Cortex of kidney (tissue), 1 donor: ENCODE measurements around the gene FBXO28.
"Not testable (repeated sequence)": the region's sequence is repeated elsewhere in the genome, so short reads cannot be mapped to it uniquely, and the experiment has no call there.

Experiments
- DNase-seq: peaks from one replicate; lab custom pipeline; 2025; lab: John Stamatoyannopoulos, UW

Gene FBXO28

DNA sequence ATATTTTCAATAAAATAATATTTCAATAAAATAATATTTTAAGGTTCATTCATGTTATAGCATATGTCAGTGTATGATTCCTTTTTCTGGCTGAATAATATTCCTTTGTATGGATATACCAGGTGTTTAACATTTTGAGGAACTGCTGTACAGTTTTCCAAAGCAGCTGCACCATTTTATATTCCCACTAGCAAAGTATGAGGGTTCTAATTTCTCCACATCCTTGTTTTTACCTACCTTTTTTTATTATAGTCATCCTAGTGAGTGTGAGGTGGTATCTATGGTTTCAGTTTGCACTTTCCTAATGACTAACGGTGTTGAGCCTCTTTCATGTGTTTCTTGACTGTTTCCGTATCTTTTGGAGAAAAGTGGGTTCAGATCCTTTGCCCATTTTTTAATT lies 74.4 kb downstream of the FBXO28 start:
- no peak for DNase-seq

- no peak for DNase-seq
Observed at GRCh38 chr1:224189561-224189960, 75.7 kb downstream of the FBXO28 start.

DNA sequence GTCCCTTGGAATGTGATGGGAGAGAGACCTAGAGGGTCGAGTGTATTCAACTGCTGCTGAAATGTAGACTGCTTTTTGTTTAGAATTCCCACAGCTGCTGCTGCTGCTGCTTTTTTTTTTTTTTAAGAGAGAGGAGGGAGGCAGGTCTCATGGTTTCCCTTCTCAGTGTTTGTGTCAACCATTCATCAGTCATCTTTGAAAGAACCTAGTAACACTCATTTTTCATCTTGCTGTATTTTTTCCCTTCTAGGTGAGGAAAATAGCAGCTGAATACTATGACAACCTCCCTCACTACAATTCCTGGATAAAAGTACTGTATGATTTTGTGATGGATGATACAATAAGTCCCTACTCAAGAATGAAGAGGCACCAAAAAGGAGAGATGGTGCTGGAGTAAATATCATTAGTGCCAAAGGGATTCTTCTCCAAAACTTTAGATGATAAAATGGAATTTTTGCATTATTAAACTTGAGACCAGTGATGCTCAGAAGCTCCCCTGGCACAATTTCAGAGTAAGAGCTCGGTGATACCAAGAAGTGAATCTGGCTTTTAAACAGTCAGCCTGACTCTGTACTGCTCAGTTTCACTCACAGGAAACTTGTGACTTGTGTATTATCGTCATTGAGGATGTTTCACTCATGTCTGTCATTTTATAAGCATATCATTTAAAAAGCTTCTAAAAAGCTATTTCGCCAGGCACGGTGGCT lies 78.3 kb downstream of the FBXO28 start:
- DNase-seq: no peak

- DNase-seq: no peak
Observed at GRCh38 chr1:224193319-224193966, 79.5 kb downstream of the FBXO28 start.

DNA sequence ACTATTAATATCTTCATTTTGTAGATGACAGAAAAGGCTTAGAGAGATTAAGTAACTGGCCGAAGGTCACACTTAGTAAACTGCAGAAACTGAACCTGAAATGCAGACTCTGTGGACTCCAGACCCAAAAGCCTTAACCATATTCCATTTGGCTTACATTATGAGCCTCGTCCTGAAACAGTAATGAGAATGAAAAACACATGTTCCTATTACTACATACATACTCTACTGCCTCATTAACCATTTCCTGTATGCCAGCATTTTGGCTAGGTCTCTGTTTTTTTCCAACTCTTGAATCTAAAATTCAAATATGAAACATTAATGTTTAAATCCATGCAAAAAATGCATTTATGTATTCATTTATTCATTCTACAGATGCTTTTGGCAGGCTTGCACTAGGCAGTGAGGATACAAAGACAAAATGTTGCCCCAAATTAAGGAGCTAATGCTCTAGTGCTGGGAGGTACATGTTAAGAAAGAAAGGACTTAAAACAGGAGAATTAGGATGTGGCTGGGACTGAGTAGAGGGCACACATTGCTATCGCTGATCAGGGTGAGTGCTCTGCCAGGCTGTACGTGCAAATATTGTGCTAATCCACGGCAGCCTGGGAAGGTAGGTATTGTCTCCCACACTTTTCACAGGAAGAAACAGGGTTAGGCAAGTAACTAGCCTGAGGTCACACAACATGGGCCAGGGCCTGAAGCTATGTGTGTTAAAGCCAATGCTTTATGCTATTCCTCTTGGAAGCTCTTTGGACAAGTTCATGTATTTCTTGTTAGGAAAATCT lies 83.1 kb downstream of the FBXO28 start:
- DNase-seq: no peak

- no peak for DNase-seq
Observed at GRCh38 chr1:224198572-224198971, 84.7 kb downstream of the FBXO28 start.

DNA sequence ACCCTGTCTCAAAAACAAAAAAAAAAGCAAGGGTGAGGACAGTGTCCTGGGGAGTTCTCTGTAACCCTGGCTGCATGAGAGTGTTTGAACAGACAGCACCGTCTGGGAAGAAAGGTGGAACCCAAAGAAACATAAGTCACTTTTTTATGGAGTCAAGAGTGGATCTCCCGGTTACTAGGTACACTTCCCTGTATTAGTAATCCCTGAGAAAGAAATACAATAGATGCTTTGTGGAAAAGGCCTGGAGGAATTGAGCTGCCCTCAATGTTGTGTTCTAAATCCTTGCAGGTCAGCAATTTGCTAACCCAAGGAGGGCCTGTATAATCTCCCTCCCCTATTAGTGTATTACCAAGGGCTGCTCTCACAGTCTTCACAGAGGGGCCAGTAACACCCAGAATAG lies 85.8 kb downstream of the FBXO28 start:
- no peak for DNase-seq

- no peak for DNase-seq
Observed at GRCh38 chr1:224201383-224201782, 87.5 kb downstream of the FBXO28 start.

DNA sequence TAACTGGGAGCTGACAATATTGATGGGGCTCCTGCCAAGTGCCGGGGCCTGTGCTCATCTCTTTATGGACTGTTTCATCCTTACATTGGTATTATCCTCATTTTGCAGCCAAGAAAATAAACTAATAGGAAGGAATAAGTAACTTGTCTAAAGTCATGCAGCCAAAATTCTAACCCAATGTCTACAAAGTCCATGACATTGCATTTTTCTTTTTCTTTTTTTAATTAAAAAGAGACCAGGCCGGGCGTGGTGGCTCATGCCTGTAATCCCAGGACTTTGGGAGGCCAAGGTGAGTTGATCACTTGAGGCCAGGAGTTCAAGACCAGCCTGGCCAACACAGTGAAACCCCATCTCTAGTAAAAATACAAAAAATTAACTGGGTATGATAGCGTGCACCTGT lies 87.9 kb downstream of the FBXO28 start:
- no peak for DNase-seq

DNA sequence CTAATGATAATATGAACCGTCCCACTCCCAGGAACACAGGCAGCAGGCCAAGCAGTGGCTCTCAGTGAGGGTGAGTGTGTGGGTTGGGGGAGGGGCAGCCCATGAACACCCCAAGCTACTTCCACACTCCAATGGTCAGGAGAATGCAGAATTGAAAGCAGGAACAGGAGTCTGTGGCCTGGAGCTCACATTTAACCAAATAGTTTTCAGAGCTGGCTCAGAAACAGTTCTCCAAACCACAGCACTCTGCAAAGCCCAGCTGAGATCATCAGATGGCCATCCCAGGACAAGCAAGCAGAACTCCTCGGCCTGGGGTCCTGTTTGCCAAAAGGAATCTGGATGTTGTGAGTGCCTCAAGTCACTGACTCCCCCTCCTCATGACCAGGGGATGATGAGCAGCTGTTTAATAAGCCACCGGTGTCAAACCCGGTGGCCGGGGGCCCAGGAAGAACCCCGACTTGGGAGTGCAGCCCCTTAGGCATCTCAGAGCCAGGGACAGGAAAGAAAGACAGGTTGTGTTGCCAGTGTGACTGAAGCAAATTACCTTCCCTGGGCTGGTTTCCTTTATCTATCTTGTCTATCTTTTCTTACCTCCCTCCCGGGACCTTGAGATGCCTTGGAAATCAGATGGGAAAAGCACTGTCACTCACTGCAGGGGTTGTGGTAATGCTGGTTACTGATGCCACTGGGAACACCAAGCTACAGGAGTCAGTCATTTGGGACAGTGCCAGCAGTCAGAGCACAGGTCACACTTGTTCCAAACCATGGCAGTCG lies 89.5 kb downstream of the FBXO28 start:
- DNase-seq: no peak

DNA sequence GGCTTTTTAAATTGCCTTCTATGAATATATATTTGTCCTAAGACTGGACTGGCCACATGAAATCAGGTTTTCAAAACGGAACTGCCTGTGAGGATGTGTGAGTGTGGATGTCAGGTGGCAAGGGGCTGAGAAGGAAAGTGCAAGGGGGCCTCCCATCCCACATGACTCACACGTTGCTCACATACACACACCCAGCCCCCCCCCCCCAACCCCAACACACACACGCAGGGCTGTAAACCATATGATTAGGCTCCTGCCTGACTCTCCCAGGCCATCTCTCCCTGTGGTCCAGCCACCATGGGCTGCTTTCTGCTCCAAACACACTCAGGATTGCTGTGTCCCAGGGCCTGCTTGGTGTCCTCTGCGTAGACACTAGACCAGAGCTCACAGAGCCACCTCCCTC lies 91.5 kb downstream of the FBXO28 start:
- DNase-seq: no peak

GRCh38 chr1:224205931-224206538 lies 92.1 kb downstream of the FBXO28 start:
- not testable (repeated sequence) for DNase-seq

GRCh38 chr1:224211206-224211962 lies 97.5 kb downstream of the FBXO28 start:
- no peak for DNase-seq
